ENCODE measurements around the gene ZC3H13. TPM values are rescaled to one million over a fixed set of nuclear protein-coding genes. Genes with fewer than 3 reads are reported as not detected.
A peak's percentile ranks its signal among the peaks of the same experiment; 100 is the strongest.

Gene ZC3H13
- total RNA-seq, 1 experiment from 2014 or later = 378 TPM

GRCh38 chr13:45996631-45997030 is 55.9 kb downstream of the ZC3H13 start:
- Histone ChIP-seq H3K4me3 (ENCODE audit: low read depth, low read length, poor library complexity, severe bottlenecking) (no peak overlapping the region), H3K27ac (ENCODE audit: low read depth, low read length, poor library complexity, severe bottlenecking) (no peak overlapping the region), H3K36me3 (ENCODE audit: insufficient read depth, low read length, poor library complexity, severe bottlenecking) (peaks cover 74% of the 10 kb centered on the region), H3K27me3 (replicated peaks; ENCODE audit: insufficient read depth, low read depth, low read length, poor library complexity) (no peaks in the 10 kb centered on the region), H3K9me3 (ENCODE audit: low read depth, low read length, poor library complexity, severe bottlenecking) (no peaks in the 10 kb centered on the region), H3K4me1 (ENCODE audit: insufficient read depth, low read length, poor library complexity, severe bottlenecking) (peaks cover 40% of the 10 kb centered on the region)
- intact Hi-C loops (cut with micrococcal nuclease; ENCODE audit: unreplicated experiment) = no loop called here
- CTCF ChIA-PET = no interaction called here
- DNase-seq (ENCODE audit: low spot score) = no peak
- BruUV-seq (replicated peaks) = no TSS peak
- POLR2A ChIA-PET (ENCODE audit: low non-redundant PET) = no interaction called here
- TF ChIP-seq CTCF (conservative IDR thresholded peaks at IDR 0.05; ENCODE audit: low read depth, low read length) (no peak), EZH2 (IDR thresholded peaks at IDR 0.05; ENCODE audit: borderline replicate concordance, low read depth, low read length, poor library complexity, severe bottlenecking) (no peak)

- peaks cover 40% of the 10 kb centered on the region for H3K4me1 ChIP-seq (ENCODE audit: insufficient read depth, low read length, poor library complexity, severe bottlenecking)
- H3K27ac ChIP-seq (ENCODE audit: low read depth, low read length, poor library complexity, severe bottlenecking) = peak overlapping the region; percentile 35
- POLR2A ChIA-PET (ENCODE audit: low non-redundant PET) = no interaction called here
- no peak for DNase-seq (ENCODE audit: low spot score)
- TF ChIP-seq CTCF (conservative IDR thresholded peaks at IDR 0.05; ENCODE audit: low read depth, low read length) (no peak), EZH2 (IDR thresholded peaks at IDR 0.05; ENCODE audit: borderline replicate concordance, low read depth, low read length, poor library complexity, severe bottlenecking) (no peak)
- CTCF ChIA-PET = interaction anchor here (0.7 kb wide), 1 partner anchor 163 kb away, joined by 12 read pairs; no protein-coding TSS in a partner anchor
- H3K4me3 ChIP-seq (ENCODE audit: low read depth, low read length, poor library complexity, severe bottlenecking) = no peak overlapping the region
- H3K36me3 ChIP-seq (ENCODE audit: insufficient read depth, low read length, poor library complexity, severe bottlenecking) = peaks cover 66% of the 10 kb centered on the region
- intact Hi-C loops (cut with micrococcal nuclease; ENCODE audit: unreplicated experiment) = no loop called here
- BruUV-seq (replicated peaks) = no TSS peak
- H3K27me3 ChIP-seq (replicated peaks; ENCODE audit: insufficient read depth, low read depth, low read length, poor library complexity) = no peaks in the 10 kb centered on the region
- H3K9me3 ChIP-seq (ENCODE audit: low read depth, low read length, poor library complexity, severe bottlenecking) = no peaks in the 10 kb centered on the region
Measured at GRCh38 chr13:45995245-45995644, 57.3 kb downstream of the ZC3H13 start.

- POLR2A ChIA-PET (ENCODE audit: low non-redundant PET) = no interaction called here
- H3K4me3 ChIP-seq (ENCODE audit: low read depth, low read length, poor library complexity, severe bottlenecking) = no peak overlapping the region
- no peaks in the 10 kb centered on the region for H3K9me3 ChIP-seq (ENCODE audit: low read depth, low read length, poor library complexity, severe bottlenecking)
- no peak overlapping the region for H3K27ac ChIP-seq (ENCODE audit: low read depth, low read length, poor library complexity, severe bottlenecking)
- H3K36me3 ChIP-seq (ENCODE audit: insufficient read depth, low read length, poor library complexity, severe bottlenecking) = peaks cover 66% of the 10 kb centered on the region
- no TSS peak for BruUV-seq (replicated peaks)
- no peak for DNase-seq (ENCODE audit: low spot score)
- intact Hi-C loops (cut with micrococcal nuclease; ENCODE audit: unreplicated experiment) = no loop called here
- TF ChIP-seq CTCF (conservative IDR thresholded peaks at IDR 0.05; ENCODE audit: low read depth, low read length) (no peak), EZH2 (IDR thresholded peaks at IDR 0.05; ENCODE audit: borderline replicate concordance, low read depth, low read length, poor library complexity, severe bottlenecking) (no peak)
- CTCF ChIA-PET = interaction anchor here (0.7 kb wide), 1 partner anchor 163 kb away, joined by 12 read pairs; no protein-coding TSS in a partner anchor
- H3K27me3 ChIP-seq (replicated peaks; ENCODE audit: insufficient read depth, low read depth, low read length, poor library complexity) = no peaks in the 10 kb centered on the region
- peaks cover 43% of the 10 kb centered on the region for H3K4me1 ChIP-seq (ENCODE audit: insufficient read depth, low read length, poor library complexity, severe bottlenecking)
Measured at GRCh38 chr13:45994752-45995151, 57.8 kb downstream of the ZC3H13 start.

Measured in A673 (cell line).